Smooth muscle cell (in vitro differentiated cells): ENCODE data around the gene CLCA2. TPM values are rescaled to one million over a fixed set of nuclear protein-coding genes. Genes with fewer than 3 reads are reported as not detected.

Experiments used
- DNase-seq: peaks from one replicate; lab custom pipeline; 2025; ENCODE audit not compliant: unreplicated experiment; lab: John Stamatoyannopoulos, UW
- H2AFZ ChIP-seq: fragments of 200-600 bp; sonication (generic); 2 replicates; pipeline ENCODE4 v1.6.0; 2016; ENCODE audit warnings: antibody characterized with exemption, low read depth, mild to moderate bottlenecking
- H3F3A ChIP-seq: fragments of 200-600 bp; sonication (generic); 2 replicates; pipeline ENCODE4 v1.6.0; 2017; ENCODE audit warnings: antibody characterized with exemption, low read depth
- H3K27ac ChIP-seq: fragments of 200-600 bp; sonication (generic); 2 replicates; pipeline ENCODE4 v1.5.1; 2016; ENCODE audit warnings: low read depth, mild to moderate bottlenecking
- H3K27me3 ChIP-seq: fragments of 200-600 bp; sonication (generic); 2 replicates; pipeline ENCODE4 v1.6.1; 2016; ENCODE audit warnings: low read depth, mild to moderate bottlenecking
- H3K36me3 ChIP-seq: fragments of 200-600 bp; sonication (generic); 2 replicates; pipeline ENCODE4 v1.5.1; 2016; ENCODE audit warnings: low read depth
- H3K4me1 ChIP-seq: fragments of 200-600 bp; sonication (generic); 2 replicates; pipeline ENCODE4 v1.5.1; 2016; ENCODE audit warnings: low read depth
- H3K4me2 ChIP-seq: fragments of 200-600 bp; sonication (generic); 2 replicates; pipeline ENCODE4 v1.6.0; 2016; ENCODE audit warnings: mild to moderate bottlenecking
- H3K4me3 ChIP-seq: fragments of 200-600 bp; sonication (generic); 2 replicates; pipeline ENCODE4 v1.5.1; 2016; ENCODE audit warnings: mild to moderate bottlenecking
- H3K79me2 ChIP-seq: fragments of 200-600 bp; sonication (generic); 2 replicates; pipeline ENCODE4 v1.6.0; 2016; ENCODE audit warnings: low read depth, mild to moderate bottlenecking
- H3K9ac ChIP-seq: fragments of 200-600 bp; sonication (generic); 2 replicates; pipeline ENCODE4 v1.6.0; 2016; ENCODE audit warnings: low read depth
- H3K9me3 ChIP-seq: fragments of 200-600 bp; sonication (generic); replicated peaks from 2 replicates; pipeline ENCODE4 v1.5.1; 2016; ENCODE audit warnings: low read depth
- H4K20me1 ChIP-seq: fragments of 200-600 bp; sonication (generic); 2 replicates; pipeline ENCODE4 v1.6.0; 2016; ENCODE audit warnings: low read depth
- CTCF ChIP-seq: fragments of 200-600 bp; sonication (generic); IDR thresholded peaks from 2 replicates; pipeline ENCODE4 v1.5.1; 2017; ENCODE audit warnings: borderline replicate concordance, mild to moderate bottlenecking, antibody characterized with exemption; ENCODE audit not compliant: insufficient read depth, poor library complexity, severe bottlenecking
- WGBS: methylation state at CpG from one replicate; pipeline ENCODE4 v1.1.7; 2016; ENCODE audit warnings: low lambda C conversion rate; 5-methylcytosine and 5-hydroxymethylcytosine counted together
- polyA plus RNA-seq: library from polyadenylated mRNA; unstranded; fragments of >200 nt; fragmentation: Nextera tagmentation; extraction: Ambion mirVana; gene quantifications from 2 replicates; pipeline ENCODE4 v1.2.1, GENCODE V29; 2016
- total RNA-seq: library from RNA; depleted of rRNA; stranded (reverse); fragments of >200 nt; gene quantifications from 2 replicates; pipeline ENCODE4 v1.2.3, GENCODE V29; 2014

Gene CLCA2
- total and polyA plus RNA-seq, 2 experiments from 2014 or later = 1.00 to 24.2 TPM

- peak overlapping the region; percentile 23 for H3K4me3 ChIP-seq
- H3K36me3 ChIP-seq = no peaks in the 10 kb centered on the region
- H3K27ac ChIP-seq = no peak overlapping the region
- no peaks in the 10 kb centered on the region for H3F3A ChIP-seq
- DNase-seq = no peak
- H3K4me2 ChIP-seq = peak overlapping the region; percentile 75
- WGBS = 11% methylated on average over 4 of the region's 4 CpGs
- H3K4me1 ChIP-seq = no peaks in the 10 kb centered on the region
- TF ChIP-seq CTCF = peak; percentile 78
- peaks cover under 1% of the 10 kb centered on the region for H4K20me1 ChIP-seq
- H3K9me3 ChIP-seq = no peaks in the 10 kb centered on the region
- H3K9ac ChIP-seq = no peak overlapping the region
- no peaks in the 10 kb centered on the region for H3K79me2 ChIP-seq
- H3K27me3 ChIP-seq = no peaks in the 10 kb centered on the region
- no peak overlapping the region for H2AFZ ChIP-seq
Measured at GRCh38 chr1:86380257-86380861, 43.6 kb upstream of the CLCA2 start.

DNA sequence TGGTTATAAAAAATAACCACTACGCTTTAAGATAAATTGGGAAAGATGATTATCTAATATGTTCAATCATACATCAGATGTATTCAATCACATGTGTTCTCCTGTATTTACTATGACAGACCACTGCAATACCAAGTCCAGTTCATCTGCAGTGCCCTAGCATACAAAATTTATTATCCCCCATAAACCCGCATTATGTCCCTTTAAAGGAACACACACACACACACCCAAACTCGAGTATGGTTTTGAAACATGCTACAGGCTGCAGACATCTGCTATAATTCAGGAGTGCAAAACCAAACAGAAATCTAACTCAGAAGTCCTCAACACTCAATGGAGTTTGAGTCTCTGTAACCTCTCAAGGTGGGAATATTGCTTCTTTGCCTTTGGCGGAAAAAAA is 42.7 kb upstream of the CLCA2 start:
- H3F3A ChIP-seq = no peaks in the 10 kb centered on the region
- no peaks in the 10 kb centered on the region for H3K9me3 ChIP-seq
- TF ChIP-seq CTCF = no peak
- H3K9ac ChIP-seq = no peak overlapping the region
- peaks cover 10% of the 10 kb centered on the region for H4K20me1 ChIP-seq
- no peaks in the 10 kb centered on the region for H3K36me3 ChIP-seq
- DNase-seq = no peak
- no peak overlapping the region for H3K27ac ChIP-seq
- H3K79me2 ChIP-seq = peaks cover under 1% of the 10 kb centered on the region
- no peaks in the 10 kb centered on the region for H3K4me1 ChIP-seq
- no peak overlapping the region for H3K4me2 ChIP-seq
- H2AFZ ChIP-seq = no peak overlapping the region
- no peaks in the 10 kb centered on the region for H3K27me3 ChIP-seq
- WGBS = 88% methylated on average over 4 of the region's 4 CpGs
- no peak overlapping the region for H3K4me3 ChIP-seq

GRCh38 chr1:86382878-86383277 is 41.1 kb upstream of the CLCA2 start:
- Histone ChIP-seq H4K20me1 (peaks cover 25% of the 10 kb centered on the region), H3K4me3 (no peak overlapping the region), H3K9me3 (no peaks in the 10 kb centered on the region), H3K79me2 (peaks cover 15% of the 10 kb centered on the region), H3K27ac (no peak overlapping the region), H3F3A (no peaks in the 10 kb centered on the region), H3K9ac (no peak overlapping the region), H3K36me3 (no peaks in the 10 kb centered on the region), H3K4me1 (no peaks in the 10 kb centered on the region), H3K27me3 (no peaks in the 10 kb centered on the region), H2AFZ (no peak overlapping the region), H3K4me2 (no peak overlapping the region)
- 100% methylated on average over 1 of the region's 1 CpG for WGBS
- TF ChIP-seq CTCF = no peak
- no peak for DNase-seq
